MCF 10A (cell line): ENCODE measurements around the gene RNF223. TPM values are rescaled to one million over a fixed set of nuclear protein-coding genes. Genes with fewer than 3 reads are reported as not detected.

ENCODE experiments used
- BruUV-seq: library from RNA; stranded (reverse); fragments of 400-500 nt; replicated peaks from 2 replicates; lab custom pipeline; 2021; lab: Mats Ljungman, UMichigan
- CTCF ChIA-PET: fragments of 300-600 bp; sonication (Branson Sonifier 250); formaldehyde crosslinking; extraction: SDS; loops from one replicate; lab custom pipeline; 2021; ENCODE audit warnings: antibody characterized with exemption, inconsistent platforms; lab: Yijun Ruan, JAX
- POLR2A ChIA-PET: fragments of 300-600, 350-650 bp; sonication (Branson Sonifier 250); formaldehyde crosslinking; extraction: SDS; loops from one replicate; lab custom pipeline; 2020; ENCODE audit warnings: antibody characterized with exemption, inconsistent platforms; lab: Yijun Ruan, JAX
- DNase-seq: peaks from one replicate; pipeline ENCODE4 v3.0.0-alpha.2; 2018; ENCODE audit not compliant: unreplicated experiment
- H3K27ac Mint-ChIP-seq: one replicate; pipeline ENCODE4 v1.8.0; 2022; ENCODE audit warnings: mild to moderate bottlenecking, low read depth, mixed read lengths; ENCODE audit not compliant: unreplicated experiment
- H3K27me3 Mint-ChIP-seq: one replicate; pipeline ENCODE4 v1.8.0; 2022; ENCODE audit warnings: mixed read lengths; ENCODE audit not compliant: insufficient read depth, unreplicated experiment
- H3K36me3 Mint-ChIP-seq: one replicate; pipeline ENCODE4 v1.8.0; 2022; ENCODE audit warnings: mild to moderate bottlenecking, moderate library complexity, mixed read lengths; ENCODE audit not compliant: insufficient read depth, unreplicated experiment
- H3K4me1 Mint-ChIP-seq: one replicate; pipeline ENCODE4 v1.8.0; 2022; ENCODE audit warnings: mixed read lengths; ENCODE audit not compliant: insufficient read depth, unreplicated experiment
- H3K4me3 Mint-ChIP-seq: one replicate; pipeline ENCODE4 v1.8.0; 2022; ENCODE audit warnings: mild to moderate bottlenecking, moderate library complexity, mixed read lengths; ENCODE audit not compliant: unreplicated experiment
- H3K9me3 Mint-ChIP-seq: one replicate; pipeline ENCODE4 v1.8.0; 2022; ENCODE audit warnings: mixed read lengths; ENCODE audit not compliant: unreplicated experiment
- CTCF ChIP-seq: fragments of 200-600 bp; IDR thresholded peaks from one replicate; pipeline ENCODE4 v1.8.0; 2022; ENCODE audit warnings: antibody characterized with exemption, mild to moderate bottlenecking; ENCODE audit not compliant: unreplicated experiment
- intact Hi-C: fragments of 100-400 bp; cut with micrococcal nuclease; formaldehyde crosslinking; loops from 2 replicates; pipeline ENCODE4 v1.14.1; 2022
- total RNA-seq: library from RNA; stranded (reverse); gene quantifications from 2 replicates; pipeline ENCODE4 v1.2.3, GENCODE V29; 2022

The RNF223 gene
- total RNA-seq, 1 experiment from 2014 or later = 0.30 TPM

- ChIA-PET CTCF (interaction anchor here (0.7 kb wide), 1 partner anchor 20 kb away, joined by 4 read pairs; no protein-coding TSS in a partner anchor), POLR2A (no interaction called here)
- no peak for DNase-seq
- H3K9me3 Mint-ChIP-seq = no peaks in the 10 kb centered on the region
- no peak for TF ChIP-seq CTCF
- H3K4me1 Mint-ChIP-seq = no peaks in the 10 kb centered on the region
- no peak overlapping the region for H3K27ac Mint-ChIP-seq
- BruUV-seq = no TSS peak
- peaks cover 11% of the 10 kb centered on the region for H3K36me3 Mint-ChIP-seq
- intact Hi-C loops = no loop called here
- no peak overlapping the region for H3K4me3 Mint-ChIP-seq
- no peaks in the 10 kb centered on the region for H3K27me3 Mint-ChIP-seq
These were observed 9.6 kb upstream of the RNF223 start for GRCh38 chr1:1083416-1084371.

GRCh38 chr1:1082776-1083415 is 8.8 kb upstream of the RNF223 start:
- H3K4me3 Mint-ChIP-seq = no peak overlapping the region
- DNase-seq = no peak
- no peaks in the 10 kb centered on the region for H3K27me3 Mint-ChIP-seq
- intact Hi-C loops = no loop called here
- no peaks in the 10 kb centered on the region for H3K9me3 Mint-ChIP-seq
- no peak overlapping the region for H3K27ac Mint-ChIP-seq
- POLR2A ChIA-PET = no interaction called here
- no peaks in the 10 kb centered on the region for H3K4me1 Mint-ChIP-seq
- H3K36me3 Mint-ChIP-seq = peaks cover 11% of the 10 kb centered on the region
- TF ChIP-seq CTCF = no peak
- CTCF ChIA-PET = no interaction called here
- no TSS peak for BruUV-seq

- Mint-ChIP-seq H3K27me3 (no peaks in the 10 kb centered on the region), H3K4me3 (no peak overlapping the region), H3K27ac (no peak overlapping the region), H3K9me3 (no peaks in the 10 kb centered on the region), H3K36me3 (peaks cover 11% of the 10 kb centered on the region), H3K4me1 (no peaks in the 10 kb centered on the region)
- ChIA-PET POLR2A (no interaction called here), CTCF (no interaction called here)
- no TSS peak for BruUV-seq
- no peak for DNase-seq
- intact Hi-C loops = no loop called here
- TF ChIP-seq CTCF = no peak
These were observed 8.2 kb upstream of the RNF223 start for GRCh38 chr1:1082239-1082775.
